ENCODE results near the gene NDRG3.
A peak's percentile ranks its signal among the peaks of the same experiment; 100 is the strongest.

NDRG3 gene

GRCh38 chr20:36607586-36608387, 138.1 kb downstream of the NDRG3 start:
- no peak for DNase-seq (ENCODE audit: low read depth in 2 of 2)

- DNase-seq (ENCODE audit: low read depth in 2 of 2): no peak
These were observed 139.5 kb downstream of the NDRG3 start for GRCh38 chr20:36606158-36607066.

- peak; percentile 99 to 100 for DNase-seq (ENCODE audit: low read depth in 2 of 2)
These were observed 140.3 kb downstream of the NDRG3 start, which contains the start of gene RAB5IF for GRCh38 chr20:36605399-36606157. TSS of gene RAB5IF (plus strand) at chr20:36605779. CDS start at chr20:36605952, 173 bp downstream.

GRCh38 chr20:36604952-36605398, 140.9 kb downstream of the NDRG3 start:
- DNase-seq (ENCODE audit: low read depth in 2 of 2): peak in 1 of 2 donors; percentile 31

Data from stimulated activated CD8-positive, alpha-beta memory T cell treated with anti-CD3 and anti-CD28 coated beads, Interleukin-7, amount 100 ng/mL, for 1 hour (primary cell).